Hematopoietic multipotent progenitor cell treated with erythropoietin and hydrocortisone succinate and interleukin-3 and kit ligand, for 4 days (in vitro differentiated cells): ENCODE measurements around the gene TLCD3A.
"Not testable (repeated sequence)": the region's sequence is repeated elsewhere in the genome, so short reads cannot be mapped to it uniquely, and the experiment has no call there.

Experiments used
- DNase-seq: peaks from one replicate; pipeline ENCODE4 v3.0.0-alpha.2; 2015

TLCD3A gene

DNA sequence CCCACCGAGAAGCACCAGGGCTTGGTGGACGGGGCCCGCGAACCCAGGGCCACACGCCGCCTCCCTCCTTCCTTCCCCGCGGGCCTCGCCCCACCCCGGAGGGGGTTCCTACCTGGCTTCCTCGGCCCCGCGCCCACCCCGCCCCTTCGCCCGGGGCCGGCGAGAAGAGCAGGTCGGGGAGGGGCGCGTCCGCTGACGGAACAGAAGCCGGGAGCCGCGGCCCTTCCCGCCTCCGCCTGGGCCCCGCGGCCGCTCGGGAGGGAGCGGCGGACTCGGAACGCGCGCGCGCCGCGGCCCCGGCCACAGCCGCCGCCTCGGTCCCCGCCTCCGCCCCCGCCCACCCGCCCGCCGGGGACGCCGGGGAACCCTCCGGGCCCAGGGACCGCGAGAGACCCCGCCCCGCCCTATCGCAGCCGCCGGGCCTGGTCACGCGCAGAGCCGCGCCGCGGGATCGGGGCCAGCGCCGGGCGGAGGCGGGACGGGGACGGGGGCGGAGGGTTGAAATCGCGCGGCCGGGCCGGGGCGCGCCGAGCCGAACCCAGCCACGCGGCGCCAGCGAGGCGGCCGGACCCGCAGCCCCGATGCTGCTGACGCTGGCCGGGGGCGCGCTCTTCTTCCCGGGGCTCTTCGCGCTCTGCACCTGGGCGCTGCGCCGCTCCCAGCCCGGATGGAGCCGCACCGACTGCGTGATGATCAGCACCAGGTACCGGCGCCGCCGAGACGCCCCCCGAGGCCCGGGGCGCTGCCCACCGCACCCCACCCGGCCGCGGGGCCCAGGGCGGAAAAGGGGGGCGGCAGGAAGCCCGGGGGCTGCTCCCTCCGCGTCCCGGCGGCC, at the start of gene TLCD3A:
TLCD3A (plus strand) TSS at position 530 of the 835 bp plus-strand sequence; CDS start at position 582, 52 bp downstream.
- peak; percentile 85 for DNase-seq

DNA sequence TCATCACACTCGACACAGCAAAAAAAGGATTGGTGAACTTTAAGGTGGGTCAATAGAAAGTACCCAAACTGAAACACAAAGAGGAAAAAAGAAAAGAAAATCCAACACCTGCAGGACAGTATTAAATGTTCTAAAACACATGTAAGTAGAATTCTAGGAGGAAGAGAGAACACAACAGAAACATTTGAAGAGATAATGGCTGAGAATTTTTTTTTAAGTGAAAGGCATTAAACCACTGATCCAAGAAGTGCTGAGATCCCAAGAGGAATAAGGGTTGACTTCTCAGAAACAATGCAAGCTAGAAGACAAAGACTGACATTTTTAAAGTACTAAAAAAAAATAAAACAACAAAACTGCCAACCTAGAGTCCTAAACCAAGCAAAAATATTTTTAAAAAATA, 49.4 kb upstream of the TLCD3A start:
- no peak for DNase-seq

DNA sequence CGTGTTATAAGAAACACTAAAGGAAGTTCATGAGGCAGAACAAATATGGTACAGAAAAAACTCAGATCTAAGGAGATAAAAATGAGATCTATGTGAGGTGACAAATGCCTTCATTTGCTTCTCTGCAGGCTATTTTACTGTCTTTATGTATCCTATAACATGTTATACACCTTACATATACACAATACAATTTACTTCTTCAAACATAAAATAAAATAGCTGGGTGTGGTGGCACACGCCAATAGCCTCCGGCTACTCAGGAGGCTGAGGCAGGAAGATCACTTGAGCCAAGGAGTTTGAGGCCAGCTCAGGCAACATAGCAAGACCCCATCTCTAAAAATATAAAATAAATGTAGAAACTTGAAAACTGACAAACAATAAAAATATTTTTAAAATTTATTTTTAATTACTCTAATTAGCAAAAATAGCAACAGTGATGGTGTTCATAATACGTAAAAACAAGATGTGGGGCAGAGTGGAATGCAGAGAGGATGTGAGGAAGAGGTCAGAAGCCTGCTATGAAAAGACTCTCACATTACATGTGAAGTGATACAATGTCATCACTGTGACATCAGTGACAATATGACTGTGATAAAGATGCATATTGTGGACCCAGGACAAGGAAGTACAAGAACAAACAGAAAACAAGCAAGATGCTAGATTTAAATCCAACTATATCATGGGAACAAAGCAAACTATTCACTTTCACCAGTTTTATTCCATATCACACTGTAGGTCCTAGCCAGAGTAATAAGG, 48.7 kb upstream of the TLCD3A start:
- no peak for DNase-seq

DNA sequence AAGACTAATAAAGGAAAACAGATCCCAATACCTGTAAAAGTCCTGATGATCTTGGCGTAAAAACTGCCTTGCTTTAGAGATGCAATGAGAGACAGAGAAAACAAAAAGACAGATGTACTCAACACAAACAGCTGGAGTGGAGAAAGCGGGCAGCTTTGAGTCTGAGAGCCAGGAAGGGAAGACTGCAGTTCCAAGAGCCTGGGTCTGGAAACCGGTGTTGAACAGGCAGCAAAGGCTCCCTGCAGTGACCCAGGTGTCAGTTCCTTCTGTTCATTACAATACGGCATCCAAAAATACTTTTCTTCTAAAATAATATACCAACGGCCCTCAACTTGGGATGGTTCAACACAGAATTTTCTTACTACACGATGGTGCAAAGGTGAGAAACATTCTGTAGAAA, 47.4 kb upstream of the TLCD3A start:
- no peak for DNase-seq

DNA sequence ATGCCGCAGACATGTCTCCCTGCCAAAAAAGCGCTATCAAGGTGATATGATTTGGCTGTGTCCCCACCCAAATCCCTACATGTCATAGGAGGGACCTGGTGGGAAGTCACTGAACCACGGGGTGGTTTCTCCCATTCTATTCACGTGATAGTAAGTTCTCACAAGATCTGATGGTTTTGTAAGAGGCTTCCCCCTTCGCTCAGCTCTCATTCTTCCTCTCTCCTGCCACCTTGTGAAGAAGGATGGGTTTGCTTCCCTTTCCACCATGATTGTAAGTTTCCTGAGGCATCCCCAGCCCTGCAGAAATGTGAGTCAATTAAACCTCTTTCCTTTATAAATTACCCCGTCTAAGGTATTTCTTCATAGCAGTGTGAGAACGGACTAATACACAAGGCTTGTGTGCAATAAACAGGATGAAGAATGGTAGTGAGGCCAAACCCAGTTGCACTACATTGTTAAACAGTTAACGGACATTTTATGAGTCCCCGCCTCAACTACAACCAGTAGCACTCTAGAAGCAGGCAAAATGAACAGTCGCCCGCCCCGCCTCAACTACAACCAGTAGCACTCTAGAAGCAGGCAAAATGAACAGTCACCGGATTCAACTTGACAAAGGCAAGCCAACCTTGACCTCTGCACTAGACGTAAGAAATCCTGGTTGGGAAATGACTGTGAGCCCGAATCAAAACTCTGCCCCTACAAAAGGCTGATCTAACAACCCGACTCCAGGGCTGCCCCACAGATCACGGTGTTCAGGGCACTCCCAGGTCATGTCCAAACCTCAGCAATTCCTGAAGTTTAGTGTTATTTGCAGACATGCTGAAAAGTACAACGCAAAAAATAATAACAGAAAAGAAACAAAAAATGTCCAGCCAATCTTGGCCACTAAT, 44.1 kb upstream of the TLCD3A start:
- DNase-seq: peak; percentile 82

DNA sequence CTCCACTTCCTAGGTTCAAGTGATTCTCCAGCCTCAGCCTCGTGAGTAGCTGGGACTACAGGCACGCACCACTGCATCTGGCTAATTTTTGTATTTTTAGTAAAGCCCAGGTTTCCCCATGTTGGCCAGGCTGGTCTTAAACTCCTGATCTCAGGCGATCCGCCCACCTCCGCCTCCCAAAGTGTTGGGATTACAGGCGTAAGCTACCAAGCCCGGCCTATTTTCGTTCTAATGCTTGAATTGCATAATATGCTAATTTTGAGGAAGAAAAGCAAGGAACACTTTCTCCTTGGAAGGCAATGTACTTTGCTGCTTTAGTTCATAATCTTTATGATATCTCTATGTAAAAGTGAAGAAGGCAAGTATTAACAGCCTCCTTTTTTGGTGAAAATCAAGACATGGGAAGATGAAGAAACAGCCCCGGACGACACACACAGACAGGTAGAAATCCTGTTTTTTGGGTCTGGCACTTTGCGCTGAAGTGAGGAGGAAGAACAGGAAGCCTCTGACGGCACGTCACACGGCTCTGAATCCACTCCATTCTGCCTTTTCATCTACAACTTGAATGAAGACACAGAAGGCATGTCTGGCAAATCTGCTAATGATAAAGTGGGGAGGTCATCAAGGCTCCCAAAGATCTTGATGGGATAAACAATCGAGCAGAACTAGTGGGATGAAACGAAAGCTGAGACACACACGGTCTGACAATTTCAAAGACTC, 42.7 kb upstream of the TLCD3A start:
- no peak for DNase-seq

DNA sequence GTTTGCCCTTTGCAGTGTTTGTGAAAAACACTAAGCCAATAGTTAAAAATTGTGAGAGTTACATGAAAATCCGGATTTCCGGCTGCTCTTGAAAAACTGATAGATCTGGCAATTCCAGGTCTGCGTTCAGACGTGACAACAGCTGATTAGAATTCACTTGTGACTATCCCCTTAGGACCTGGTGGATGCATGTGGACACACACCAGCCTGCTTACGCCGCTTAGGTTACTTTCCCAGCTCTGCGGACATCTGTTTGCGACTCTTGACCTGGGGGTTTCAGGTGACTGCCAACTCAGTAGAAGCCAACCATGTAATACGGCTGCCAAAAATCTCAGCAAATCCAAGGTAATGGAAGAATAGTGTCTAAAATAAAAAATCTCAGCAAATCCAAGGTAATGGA, 42.0 kb upstream of the TLCD3A start:
- DNase-seq: no peak

DNA sequence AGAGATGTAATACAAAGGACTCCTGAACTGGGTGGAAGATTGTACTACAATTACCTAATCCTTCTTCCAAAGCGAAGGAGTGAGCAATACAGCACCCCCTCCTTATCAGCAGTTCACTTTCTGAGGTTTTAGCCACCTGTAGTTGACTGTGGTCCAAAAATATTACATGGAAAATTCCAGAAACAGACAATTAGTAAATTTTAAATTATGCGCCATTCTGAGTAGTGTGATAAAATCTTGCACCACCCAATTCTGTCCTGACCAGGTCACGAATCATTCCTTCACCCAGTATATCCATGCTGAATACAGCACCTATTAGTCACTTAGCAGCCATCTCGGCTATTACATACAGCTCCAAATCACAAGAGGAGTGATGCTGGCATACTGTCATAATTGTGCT, 41.0 kb upstream of the TLCD3A start:
- no peak for DNase-seq

DNA sequence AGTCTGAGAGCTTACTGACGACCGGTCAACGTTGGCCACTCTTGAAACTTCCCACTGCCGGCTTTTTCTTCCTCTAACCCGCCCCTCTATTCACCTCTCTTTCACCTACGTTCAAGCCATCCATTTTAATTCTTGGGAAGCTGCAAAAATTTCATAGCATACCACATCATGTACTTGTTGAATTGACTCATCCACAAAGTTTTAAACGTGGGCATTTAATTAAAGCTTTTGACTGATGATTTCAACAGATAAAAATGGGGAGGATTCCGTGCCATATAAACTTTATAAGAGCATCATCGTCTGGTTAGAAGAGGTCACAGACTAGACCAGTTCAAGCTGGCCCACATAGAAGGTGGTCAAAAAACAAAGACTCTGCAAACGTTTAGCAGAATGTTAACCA, 40.3 kb upstream of the TLCD3A start:
- no peak for DNase-seq

DNA sequence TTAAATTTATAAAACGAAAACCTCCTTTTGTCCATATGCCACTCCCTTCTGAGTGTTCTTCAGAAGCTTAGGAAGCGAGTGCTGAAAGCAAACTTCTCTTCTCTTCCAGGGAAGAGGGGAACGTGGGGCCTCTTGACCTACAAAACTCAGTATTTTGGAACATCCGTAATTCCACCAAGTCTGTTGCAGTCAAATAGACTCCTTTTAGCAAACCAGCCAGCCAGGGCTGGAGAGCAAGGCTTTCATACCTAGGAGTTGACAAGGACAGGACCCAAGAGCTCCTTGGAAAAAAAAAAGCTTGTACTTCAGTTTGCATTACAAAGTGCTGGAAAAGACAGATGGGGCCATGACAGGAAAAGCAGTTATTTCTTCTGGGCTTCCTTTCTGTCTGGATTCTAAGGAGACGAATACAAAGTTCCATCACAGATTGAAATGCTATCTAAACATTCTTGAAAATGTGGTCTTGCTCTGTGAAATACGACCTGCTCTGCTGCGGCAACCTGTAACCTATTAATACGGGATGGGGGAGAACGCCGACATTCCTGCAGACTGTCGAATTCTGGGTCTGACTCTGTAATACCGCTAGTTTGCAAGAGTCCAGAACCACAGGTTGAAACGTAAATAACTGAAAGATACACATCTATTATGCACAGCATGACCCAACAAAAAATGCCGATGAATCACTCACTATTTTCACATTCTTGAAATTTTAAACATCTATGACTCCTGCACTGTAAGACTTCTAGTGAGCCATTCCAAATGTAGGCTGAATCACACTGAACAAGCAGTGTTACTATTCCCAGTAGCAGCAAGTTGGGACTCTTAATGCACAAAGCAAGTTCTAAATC, 38.4 kb upstream of the TLCD3A start:
- DNase-seq: no peak

DNA sequence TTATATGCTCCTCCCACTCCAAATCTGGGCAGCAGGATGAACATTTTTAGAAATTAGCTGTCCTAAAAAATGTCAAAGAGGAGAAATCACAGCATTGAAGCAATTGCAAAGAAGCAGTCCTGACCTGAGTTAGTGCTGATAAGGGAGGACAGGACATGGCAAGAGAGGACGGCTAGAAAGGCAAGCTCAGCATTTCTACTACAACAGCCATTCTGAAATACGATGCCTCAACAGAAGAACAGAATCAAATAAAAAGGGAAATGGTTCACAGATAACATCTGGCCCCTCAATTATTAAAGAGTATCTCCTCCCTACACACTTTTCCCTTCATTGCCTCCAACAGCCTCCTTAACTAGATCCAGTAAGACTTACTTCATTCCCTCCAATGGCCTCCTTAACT, 36.0 kb upstream of the TLCD3A start:
- peak; percentile 22 for DNase-seq

DNA sequence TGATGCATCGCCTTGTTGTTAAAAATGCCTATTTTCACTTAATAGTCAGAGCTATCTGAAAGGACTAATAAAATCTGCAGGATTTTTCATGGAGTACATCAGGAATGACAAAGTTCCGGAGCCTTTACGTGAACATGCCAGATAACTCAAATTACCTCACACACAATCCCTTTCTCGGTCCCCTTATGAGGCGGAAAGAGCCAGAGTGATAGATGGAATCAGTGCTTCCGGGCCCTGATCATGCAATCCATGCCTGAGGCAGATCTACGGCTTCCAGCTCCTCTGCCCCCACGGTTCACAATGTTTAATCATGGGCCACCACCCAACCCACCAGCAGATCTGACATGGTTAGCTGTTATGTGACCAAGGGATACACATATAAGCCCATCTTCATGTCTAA, 34.7 kb upstream of the TLCD3A start:
- no peak for DNase-seq

DNA sequence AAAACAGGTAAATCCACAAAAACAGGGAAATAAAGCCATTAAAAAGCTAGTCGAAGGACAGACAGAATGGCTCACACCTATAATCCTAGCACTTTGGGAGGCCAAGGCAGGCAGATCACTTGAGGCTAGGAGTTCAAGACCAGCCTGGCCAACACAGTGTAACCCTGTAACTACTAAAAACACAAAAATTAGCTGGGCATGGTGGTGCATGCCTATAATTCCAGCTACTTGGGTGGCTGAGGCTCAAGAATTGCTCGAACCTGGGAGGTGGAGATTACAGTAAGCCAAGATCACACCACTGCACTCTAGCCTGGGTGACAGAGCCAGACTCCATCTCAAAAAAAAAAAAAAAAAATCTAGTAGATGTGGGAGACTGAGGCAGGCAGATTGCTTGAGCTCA, 34.3 kb upstream of the TLCD3A start:
- DNase-seq: not testable (repeated sequence)

DNA sequence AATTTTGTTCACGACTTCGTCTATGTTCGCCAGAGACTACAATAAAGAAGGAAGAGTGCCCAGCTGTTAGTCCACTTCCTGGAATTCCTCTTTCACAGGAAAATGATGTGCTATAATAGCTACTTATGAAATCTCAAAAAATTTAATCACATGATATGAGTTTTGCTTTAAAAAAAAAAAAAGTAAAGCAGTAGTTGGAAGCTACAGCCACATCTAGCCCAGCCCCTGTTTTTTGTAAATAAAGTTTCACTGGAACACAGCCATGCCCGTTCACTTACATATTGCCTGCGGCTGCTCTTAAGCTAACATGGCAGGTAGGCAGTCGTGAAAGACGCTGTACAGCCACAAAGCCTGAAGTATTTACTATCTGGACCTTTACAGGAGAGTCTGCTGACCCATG, 33.1 kb upstream of the TLCD3A start:
- no peak for DNase-seq

DNA sequence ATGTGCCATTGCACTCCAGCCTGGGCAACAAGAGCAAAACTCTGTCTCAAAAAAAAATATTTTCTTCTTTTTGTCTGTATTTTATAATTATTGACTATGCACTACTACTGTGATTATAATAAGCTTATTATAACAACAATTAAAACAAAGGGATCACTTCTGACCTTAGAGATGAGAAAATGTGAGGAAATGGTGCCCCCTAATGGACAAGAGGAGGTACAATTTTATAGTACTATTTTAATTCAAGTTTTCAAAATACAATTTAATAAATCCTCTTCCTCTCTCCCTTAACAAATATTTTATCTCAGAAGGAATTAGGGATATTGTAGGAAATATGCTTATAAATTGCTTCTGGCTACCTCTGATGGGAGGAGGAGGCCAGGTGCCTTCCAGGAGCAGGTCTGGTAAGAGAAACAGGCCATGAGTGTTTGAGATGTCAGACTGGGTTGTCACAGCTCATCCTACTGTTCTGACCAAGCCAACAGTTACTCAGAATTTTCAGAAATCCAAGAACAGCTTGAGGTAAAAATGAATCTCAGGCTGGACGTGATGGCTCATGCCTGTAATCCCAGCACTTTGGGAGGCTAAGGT, 31.8 kb upstream of the TLCD3A start:
- peak; percentile 77 for DNase-seq

DNA sequence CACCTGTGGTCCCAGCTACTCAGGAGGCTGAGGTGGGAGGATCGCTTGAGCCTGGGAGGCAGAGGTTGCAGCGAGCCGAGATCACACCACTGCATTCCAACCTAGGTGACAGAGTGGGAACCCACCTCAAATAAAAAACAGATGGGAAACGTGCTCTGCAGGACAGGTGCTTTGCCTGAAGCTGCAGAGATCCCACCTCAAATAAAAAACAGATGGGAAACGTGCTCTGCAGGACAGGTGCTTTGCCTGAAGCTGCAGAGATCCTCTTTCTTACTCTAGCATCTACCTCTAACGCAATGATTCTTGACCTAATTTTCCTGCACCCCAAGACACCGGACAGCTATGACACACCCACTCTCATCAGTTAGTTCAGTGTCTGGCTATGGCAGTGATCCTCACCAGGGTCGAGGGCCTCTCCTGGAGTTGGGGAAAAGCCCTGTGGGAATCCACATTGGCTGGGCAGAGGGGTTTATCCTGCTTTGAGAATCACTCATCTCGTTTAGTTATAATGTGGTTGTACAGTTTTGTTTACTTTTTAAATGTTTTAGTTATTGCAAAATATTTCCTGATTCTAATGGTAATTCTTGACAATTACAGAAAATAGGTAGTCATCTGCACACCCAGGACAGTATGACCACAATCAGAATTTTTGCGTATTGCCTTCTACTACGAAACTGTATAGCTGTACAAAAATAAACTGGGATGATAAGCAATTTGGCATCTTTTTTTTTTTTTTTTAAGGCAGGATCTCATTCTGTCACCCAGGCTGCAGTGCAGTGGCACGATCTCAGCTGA, 29.1 kb upstream of the TLCD3A start:
- DNase-seq: no peak

DNA sequence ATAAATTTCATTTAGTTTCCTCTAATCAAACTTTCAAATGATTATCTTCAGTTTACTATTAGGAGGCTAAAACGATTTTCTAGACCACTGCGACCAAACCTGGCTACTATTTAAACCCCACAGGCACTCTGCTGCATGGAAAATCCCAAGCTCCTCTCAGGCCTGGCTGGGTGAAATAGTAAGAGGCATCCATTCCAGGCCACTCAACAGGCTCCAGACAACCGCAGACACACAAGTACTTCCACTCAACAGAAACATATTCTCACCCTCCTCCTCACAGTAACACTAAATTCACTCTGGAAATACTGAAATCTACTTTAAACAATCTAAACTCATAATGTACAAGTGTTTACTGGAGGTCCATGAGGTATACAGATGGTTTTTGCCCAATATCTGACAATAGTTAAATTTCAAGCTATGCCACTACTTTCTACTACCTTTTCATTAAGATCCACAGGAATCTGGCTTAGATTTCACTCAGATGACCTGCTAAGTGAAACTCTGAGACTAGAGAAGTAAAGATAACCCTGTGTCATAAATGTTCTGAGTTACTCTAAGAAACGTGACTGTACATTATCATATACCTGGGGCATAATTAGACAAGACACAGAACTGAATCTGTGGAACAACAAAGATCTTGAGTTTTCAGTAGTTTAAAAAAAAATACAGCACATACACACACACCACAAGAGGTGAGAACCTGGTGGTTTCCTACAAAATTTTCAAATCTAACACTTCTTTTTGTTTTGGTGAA, 28.1 kb upstream of the TLCD3A start:
- no peak for DNase-seq

DNA sequence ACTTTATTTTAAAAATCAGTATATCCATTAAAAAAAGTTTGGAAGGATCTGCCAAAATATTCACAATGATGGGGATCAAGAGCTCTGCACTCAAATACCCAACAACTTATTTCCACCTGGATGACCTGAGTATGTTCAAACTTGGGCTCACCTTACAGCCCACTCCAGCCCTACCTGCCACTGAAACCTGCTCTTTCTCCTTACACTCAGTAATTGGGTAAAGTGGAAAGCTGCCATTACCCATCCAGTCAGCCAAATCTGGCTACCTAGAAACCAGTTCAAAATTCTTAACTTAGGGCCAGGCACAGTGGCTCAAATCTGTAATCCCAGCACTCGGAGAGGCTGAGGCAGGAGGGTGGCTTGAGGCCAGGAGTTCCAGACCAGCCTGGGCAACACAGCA, 27.4 kb upstream of the TLCD3A start:
- no peak for DNase-seq

DNA sequence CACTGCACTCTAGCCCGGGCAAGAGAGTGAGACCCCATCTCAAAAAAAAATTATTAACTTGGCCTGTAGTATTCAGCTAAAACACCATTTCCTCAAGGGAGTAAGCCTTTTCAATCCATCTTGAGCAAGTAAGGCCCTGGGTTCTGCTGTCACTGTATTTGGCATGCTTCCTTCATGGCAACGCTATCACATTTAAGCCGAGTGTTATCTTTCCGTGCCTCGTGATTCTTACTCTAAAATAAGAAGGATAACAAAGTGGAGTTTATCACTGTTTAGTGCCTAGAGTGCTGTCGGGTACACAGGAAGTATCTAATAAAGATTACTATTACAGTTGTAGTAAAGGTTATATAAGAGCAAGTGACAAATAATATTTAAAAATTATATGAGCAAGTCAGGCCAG, 26.5 kb upstream of the TLCD3A start:
- peak; percentile 67 for DNase-seq

DNA sequence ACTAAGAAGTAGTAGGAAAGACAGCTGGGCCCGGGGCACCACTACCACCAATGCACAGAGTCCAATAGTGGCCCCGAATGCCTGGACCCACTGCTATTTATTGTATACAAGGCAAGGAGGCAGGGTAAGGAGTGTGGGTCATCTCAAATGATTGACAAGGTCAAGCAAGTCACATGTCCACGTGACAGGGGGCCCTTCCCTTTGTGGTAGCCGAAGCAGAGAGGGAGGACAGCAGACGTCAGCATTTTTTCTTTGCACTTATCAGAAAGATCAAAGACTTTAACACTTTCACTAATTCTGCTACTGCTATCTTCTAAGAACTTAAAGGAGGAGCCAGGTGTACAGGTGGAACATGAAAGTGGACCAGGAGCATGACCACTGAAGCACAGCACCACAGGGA, 24.3 kb upstream of the TLCD3A start:
- DNase-seq: no peak
